Activated T-helper 1 cell treated with Interleukin-2 at 50 U/mL for 16 hours (primary cell): ENCODE data around the gene GPR137B.

Experiments used
- DNase-seq: peaks from one replicate; pipeline ENCODE4 v3.0.0-alpha.2; 2020; ENCODE audit warnings: low read depth

Gene GPR137B

GRCh38 chr1:236142253-236143103, at the start of gene GPR137B:
Gene GPR137B, plus strand, starts transcription at chr1:236142539. Its CDS starts 84 bp downstream, at chr1:236142623.
- peak; percentile 34 for DNase-seq

GRCh38 chr1:236092899-236093298, 49.4 kb upstream of the GPR137B start:
- DNase-seq, result no peak

GRCh38 chr1:236095705-236096520, 46.4 kb upstream of the GPR137B start:
- DNase-seq, result no peak

- peak; percentile 84 for DNase-seq
Measured at GRCh38 chr1:236096660-236097482, 45.5 kb upstream of the GPR137B start.

DNA sequence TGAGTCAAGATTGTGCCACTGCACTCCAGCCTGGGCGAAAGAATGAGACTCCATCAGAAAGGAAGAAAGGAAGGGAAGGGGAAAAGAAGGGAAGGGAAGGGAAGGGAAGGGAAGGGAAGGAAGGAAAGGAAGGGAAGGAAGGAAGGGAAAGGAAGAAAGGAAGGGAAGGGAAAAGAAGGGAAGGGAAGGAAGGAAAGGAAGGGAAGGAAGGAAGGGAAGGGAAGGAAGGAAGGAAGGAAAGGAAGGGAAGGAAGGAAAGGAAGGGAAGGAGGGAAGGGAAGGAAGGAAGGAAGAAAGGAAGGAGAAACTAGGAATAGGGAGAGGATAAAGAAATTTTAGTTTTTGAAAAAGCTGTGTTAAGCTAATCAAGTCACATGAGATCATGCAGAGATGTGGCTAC, 44.1 kb upstream of the GPR137B start:
- DNase-seq, result no peak

- DNase-seq, result no peak
Measured at GRCh38 chr1:236099355-236099974, 42.9 kb upstream of the GPR137B start.

DNA sequence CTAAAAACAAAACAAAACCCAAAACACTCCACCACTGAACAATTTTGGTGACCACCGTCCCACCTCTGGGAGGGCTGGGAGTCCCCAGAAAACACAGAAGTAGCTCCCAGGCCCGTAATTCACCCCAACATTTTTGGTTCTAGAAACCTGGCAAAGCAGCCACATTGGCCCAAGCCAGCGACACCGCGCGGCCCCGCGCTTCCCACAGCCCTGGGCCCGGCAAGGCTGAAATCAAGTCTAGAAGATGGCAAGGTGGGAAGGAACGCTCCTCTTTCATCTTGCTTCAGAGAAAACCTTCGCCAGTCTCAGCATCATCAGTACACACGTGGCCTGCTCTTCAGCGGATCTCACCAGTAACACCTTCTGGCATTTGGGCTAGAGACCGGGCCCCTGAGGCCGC, 41.5 kb upstream of the GPR137B start:
- no peak for DNase-seq

DNA sequence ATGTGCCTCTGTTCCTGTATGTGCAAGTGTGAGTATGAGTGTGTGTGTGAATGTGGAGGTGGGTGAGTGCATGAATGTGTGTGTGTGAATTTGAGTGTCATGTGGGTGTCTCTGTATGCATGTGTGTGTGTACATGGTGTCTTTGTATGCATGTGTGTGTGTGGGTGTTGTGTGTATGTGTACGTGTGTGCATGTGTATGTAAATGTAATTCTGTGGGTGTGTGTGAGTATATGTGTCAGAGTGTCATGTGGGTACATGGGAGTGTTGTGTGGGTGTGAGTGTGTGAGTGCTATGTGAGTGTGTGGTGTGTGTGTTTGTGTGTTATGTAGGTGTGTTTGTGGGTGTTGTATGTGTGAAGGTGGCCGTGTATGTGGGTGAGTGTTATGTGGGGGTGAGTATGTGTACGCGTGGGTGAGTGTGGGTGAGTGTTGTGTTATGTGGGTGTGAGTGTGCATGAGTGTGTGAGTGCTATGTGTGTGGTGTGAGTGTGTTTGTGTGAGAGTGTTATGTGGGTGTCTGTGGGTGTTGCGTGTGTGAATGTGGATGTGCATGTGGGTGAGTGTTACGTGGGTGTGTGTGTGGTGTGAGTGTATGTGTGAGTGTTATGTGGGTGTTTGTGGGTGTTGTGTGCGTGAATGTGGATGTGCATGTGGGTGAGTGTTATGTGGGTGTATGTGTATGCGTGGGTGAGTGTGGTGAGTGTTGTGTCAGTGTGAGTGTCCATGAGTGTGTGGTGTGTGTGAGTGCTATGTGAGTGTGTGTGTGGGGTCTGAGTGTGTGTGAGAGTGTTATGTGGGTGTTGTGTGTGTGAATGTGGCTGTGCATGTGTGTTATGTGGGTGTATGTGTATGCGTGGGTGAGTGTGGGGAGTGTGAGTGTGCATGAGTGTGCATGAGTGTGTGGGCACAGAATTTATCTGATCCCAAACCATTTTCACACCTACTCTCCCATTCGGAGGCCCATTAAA, 40.8 kb upstream of the GPR137B start:
- no peak for DNase-seq

GRCh38 chr1:236102611-236103010, 39.7 kb upstream of the GPR137B start:
- DNase-seq, result no peak

DNA sequence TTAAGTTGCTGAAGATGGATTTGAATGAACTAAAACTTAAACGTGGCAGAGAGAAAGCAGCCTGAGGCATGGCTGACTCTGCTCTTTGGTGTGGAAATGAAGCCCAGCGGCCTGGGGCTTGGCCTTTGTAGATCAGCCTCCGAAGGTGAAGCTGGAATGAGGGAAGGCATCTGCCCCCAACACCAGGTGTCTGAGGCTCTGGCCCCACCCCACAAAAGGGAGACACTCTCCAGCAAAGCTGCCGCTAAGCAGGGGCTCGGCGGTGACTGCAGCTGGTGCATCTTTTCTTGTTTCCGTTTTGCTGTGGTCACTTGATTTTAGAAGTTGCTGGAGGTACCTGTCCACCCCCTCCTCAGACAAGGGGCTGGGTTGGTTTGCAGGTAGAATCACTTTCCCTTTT, 39.3 kb upstream of the GPR137B start:
- no peak for DNase-seq

DNA sequence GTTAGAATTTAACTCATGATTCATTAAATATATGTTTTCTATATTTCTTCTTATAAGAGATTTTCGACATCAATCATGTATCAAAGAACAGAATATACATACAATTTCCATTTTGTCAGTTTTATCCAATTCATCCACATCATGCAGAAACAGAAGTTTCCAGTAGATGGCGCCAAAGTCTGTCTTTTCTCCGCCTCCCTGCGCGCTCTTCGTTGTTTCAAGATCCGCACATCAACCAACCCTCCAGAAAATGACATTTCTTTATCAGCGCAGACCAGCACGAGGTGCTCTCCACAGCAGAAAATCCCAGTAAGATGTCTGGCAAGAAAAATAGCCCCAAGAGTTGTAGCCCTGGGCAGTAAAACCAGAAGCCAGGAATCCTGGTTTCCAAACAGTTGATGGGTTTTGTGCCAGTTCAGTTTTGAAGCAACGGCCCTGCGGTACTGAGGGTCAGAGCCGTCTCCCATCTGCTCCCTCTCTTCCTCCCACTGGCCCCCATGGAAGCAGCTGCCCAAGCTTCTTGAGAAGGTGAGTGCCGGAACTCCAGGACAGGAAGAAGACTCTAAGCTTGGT, 38.6 kb upstream of the GPR137B start:
- DNase-seq, result peak; percentile 16

GRCh38 chr1:236107121-236107907, 35.0 kb upstream of the GPR137B start:
- DNase-seq, result no peak

GRCh38 chr1:236108027-236108648, 34.2 kb upstream of the GPR137B start:
- DNase-seq, result no peak

GRCh38 chr1:236110137-236110536, 32.2 kb upstream of the GPR137B start:
- no peak for DNase-seq

DNA sequence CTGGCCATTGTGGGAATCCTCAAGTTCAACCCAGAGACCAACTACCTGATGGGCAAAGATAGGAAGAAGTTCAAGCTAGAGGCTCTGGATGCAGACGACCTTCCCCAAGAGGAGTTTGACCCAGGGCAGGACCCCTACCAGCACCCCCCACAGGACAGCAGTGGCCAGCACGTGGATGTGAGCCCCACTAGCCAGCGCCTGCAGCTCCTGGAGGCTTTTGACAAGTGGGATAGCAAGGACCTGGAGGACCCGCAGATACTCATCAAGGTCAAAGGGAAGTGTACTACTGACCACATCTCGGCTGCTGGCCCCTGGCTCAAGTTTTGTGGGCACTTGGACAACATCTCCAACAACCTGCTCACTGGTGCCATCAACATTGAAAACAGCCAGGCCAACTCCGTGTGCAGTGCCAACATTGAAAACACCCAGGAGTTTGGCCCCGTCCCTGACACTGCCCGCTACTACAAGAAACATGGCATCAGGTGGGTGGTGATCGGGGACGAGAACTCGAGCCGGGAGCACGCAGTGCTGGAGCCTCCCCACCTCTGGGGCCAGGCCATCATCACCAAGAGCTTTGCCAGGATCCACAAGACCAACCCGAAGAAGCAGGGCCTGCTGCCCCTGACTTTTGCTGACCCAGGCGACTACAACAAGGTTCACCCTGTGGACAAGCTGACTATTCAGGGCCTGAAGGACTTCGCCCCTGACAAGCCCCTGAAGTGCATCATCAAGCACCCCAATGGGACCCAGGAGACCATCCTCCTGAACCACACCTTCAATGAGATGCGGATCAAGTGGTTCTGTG, 30.6 kb upstream of the GPR137B start:
- DNase-seq, result no peak

DNA sequence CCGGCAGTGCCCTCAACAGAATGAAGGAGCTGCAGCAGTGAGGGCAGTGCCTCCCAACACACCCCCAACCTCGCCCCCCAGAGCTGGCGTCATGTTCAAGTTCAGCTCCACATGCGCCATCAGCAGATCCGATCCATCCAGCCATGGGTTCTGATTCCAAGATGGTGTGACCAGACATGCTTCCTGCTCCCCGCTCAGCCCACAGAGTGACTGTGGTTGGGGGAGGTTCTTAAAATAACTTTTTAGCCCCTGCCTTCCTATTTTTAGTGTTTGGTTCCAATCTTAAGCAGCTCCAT, 30.1 kb upstream of the GPR137B start:
- DNase-seq, result no peak

DNA sequence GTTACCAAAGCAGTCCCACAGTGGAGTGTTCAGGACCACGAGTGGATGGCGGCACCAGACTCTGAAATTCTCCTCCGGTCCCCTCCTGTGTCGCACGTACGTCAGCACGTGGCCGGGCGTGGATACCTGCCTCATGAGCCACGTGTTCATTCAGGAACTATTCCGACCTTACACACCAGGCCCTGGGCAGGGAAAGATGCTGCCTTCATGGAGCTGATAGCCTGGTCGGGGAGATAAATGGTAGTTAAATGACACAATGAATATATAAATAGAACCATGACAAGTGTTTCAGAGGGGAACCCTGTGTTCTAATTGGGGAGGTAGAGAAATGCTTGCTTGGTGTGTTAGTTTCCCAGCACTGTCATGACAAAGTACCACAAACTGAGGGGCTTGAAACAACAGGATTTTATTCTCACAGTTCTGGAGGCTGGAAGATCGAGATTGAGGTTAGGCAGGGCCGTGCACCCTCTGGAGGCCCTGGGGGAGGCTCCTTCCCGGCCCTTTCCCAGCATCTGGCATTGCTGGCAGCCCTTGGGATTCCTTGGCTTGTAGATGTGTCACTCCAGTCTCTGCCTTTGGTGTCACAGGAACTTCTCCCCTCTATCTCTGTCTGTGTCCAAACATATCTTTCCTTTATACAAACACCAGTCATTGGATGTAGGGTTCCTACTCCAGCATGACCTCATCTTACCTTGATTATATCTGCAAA, 28.9 kb upstream of the GPR137B start:
- no peak for DNase-seq
